ENCODE results near the gene CUEDC1.
"Not testable (repeated sequence)": the region's sequence is repeated elsewhere in the genome, so short reads cannot be mapped to it uniquely, and the experiment has no call there.

Gene CUEDC1

DNA sequence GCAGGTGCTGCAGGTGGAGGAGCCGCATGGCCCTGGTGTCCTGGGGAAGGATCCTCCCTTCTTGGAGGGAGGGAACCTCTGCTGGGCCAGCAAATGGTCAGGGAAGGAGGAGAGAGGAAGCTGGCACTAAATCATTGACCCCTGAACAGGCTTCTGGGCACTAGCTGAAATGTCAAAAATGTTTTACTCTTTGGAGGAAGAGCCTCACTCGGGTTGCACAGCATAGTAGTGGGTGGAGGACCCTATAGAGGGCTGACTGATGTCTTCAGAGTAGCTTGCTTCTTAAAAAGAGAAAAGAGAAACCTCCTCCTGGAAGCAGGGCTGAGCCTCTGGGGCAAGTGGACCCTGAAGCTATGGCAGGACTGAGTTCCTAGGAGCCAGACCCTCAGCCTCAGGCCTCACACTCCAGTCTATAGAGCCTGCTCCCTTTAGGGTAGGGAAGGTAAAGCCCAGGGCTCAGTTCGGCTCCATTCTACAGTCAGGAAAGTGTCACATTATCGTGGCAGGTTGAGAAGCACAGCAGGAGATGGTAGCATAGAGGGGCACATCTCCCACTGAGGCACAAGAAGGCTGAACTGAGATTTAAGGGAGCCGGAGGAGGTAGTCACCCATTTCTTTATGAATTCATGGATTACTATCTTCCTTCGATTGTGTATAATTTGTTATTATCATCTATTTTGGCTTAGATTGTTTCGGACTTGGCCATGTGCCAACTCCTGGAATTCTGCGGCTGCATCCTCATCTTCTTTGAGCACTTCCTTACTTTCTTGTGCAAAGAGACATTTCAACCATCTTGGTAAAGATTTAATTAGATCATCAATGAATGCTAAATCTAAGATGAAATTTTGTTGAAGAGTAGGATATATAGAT is 7.3 kb upstream of the CUEDC1 start:
- H3K4me3 ChIP-seq (ENCODE audit: low read depth, low read length): no peak overlapping the region

DNA sequence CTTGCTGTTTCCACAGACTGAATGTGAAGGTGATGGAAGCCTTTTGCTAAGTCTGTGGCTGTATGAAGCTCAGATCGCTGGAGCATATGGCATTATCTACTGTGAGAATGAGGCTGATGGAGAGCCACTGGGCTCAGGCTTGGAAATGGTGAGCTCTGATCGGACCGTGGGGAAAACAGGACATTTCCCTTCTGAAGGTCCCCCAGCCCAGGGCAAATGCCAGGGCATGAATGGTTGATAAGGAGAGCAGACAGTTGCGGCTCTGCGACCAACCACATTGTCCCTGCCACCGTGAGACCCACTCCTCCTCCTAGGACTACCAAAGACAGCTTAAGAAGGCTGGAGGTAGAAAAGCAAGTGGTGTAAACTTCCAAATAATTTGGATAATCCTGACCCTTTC is 4.7 kb upstream of the CUEDC1 start:
- no peak overlapping the region for H3K4me3 ChIP-seq (ENCODE audit: low read depth, low read length)

DNA sequence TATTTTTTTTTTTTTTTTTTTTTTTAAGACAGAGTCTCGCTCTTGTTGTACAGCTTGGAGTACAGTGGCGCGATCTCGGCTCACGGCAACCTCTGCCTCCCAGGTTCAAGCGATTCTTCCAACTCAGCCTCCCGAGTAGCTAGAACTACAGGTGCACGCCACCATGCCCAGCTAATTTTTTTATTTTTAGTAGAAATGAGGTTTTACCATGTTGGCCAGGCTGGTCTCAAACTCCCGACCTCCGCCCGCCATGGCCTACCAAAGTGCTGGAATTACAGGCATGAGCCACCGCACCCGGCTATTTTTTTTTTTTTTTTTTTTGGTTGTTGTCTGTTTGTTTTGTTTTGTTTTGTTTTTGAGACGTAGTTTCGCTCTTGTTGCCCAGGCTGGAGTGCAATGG is 3.2 kb upstream of the CUEDC1 start:
- not testable (repeated sequence) for H3K4me3 ChIP-seq (ENCODE audit: low read depth, low read length)

DNA sequence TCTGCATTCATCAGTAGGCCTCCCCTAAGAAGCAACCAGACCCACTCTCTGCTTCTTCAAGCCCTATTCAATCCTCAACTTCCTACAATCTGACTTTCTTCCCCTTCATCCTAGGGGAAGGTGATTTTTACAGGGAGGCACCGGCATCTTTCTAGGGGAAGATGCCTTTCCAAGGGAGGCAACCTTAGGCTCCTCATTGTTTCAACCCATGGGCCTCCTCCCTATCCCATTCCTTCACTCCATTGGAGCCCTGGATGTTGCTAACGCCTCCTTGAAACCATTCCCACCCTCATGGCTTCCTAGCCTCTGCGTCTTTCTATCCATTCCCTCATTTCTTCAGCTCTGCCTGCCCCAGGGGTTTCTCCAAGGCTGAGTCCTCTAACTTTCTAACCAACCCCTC is 2.7 kb upstream of the CUEDC1 start:
- no peak overlapping the region for H3K4me3 ChIP-seq (ENCODE audit: low read depth, low read length)

DNA sequence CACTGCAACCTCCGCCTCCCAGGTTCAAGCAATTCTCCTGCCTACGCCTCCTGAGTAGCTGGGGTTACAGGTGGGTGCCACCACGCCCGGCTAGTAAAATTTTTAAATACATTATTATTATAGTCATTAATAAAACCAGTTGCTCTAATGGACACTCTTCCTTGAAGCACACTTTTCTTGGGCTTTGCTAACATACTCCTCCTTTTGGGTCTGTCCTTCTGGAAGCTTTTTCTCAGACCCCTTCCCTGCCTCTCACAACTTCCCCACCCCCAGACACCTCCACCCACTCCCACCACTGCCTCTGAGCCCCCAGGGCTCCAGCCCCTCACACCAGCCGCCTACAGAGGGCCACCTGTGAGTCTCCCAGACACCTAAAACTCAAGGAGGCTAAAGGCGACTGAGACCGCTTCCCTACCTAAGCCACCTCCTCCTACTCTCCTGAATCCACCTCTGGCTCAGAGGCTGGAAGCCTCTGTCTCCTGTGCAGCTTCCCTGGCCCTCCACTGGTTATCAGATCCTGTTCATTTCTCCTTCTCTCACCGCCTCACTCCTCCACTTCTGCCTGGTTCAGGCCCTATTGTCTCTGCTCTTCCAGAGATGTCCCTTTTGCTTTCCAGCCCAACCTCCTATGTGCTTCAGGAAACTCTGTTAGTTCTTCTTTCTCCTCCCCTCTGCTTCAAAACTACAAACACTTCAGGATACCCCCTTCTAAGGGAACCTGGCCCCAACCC is 2.1 kb upstream of the CUEDC1 start:
- H3K4me3 ChIP-seq (ENCODE audit: low read depth, low read length): no peak overlapping the region

DNA sequence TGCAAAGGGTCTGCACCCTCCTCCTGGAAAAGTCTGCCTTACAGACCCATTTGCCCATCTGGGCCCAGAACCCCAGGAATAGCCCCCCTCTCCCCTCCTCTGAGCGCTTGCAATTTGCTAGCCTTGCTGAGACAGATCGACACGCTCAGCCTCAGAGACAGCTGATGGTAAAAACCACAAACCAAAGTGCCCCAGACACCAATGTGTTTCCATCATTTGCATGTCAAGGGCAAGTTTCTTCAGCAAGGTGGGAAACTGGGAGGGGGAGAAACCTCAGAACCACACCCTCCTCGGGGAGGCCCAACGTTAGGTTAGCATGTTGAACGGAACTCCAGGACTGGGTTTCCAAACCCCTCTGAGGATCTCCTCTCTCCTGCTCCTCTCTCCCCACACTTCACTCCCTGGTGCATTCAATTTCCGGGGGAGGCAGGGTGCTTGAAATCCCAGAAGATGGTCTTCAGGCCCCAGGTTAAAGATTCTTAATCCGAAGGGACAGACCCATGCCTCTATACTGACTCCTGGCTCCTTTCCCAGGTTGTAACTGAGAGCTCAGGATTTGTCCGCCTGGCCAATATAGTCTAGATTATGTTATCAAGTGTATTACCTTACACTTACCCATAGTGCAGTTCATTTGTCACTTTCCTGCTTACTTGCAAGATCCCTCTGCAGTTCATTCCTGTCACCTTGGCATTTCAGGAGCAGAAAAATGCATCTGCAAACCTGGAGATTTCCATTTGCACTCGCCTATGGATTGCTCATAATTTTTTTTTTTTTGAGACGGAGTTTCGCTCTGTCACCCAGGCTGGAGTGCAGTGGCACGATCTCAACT is 1.3 kb upstream of the CUEDC1 start:
- no peak overlapping the region for H3K4me3 ChIP-seq (ENCODE audit: low read depth, low read length)

DNA sequence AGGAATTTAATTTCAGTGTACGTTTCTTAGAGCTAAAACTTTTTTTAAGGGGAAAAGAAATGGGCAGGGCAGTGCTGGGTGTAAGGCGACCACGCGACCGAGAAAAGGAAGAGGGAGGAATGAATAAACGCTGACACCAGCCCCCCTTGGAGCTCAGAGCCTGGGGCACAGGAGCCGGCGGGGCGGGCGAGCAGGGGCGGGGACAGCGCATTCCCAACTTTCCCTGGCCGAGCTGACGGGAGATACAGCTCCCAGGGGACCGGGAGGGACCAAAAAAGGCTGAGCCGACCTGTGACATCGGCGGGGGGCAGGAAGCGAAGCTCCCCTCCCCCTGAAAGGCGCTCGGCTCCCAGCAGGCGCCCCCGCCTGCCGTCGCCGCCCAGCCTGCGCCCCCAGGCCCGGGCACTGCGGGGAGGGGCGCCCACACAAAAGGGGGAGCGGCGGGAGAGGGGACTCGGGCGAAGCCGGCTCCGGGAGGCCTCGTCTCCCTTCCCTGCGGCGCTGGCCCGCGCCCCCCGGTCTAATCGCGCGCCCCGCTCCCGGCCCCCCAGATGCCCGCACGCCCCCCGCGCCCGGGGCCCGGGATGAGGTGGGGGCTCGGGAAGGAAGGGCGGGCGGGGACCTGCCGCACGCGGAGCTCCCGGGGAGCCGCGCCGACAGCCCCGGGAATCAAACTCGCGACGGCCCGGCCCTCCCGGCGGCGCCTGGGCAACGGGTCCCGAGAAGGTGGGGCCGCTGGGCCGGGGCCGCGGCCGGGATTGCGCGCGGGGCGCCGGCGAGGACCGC is 622 bp downstream of the CUEDC1 start:
- peak overlapping the region; percentile 50 for H3K4me3 ChIP-seq (ENCODE audit: low read depth, low read length)

DNA sequence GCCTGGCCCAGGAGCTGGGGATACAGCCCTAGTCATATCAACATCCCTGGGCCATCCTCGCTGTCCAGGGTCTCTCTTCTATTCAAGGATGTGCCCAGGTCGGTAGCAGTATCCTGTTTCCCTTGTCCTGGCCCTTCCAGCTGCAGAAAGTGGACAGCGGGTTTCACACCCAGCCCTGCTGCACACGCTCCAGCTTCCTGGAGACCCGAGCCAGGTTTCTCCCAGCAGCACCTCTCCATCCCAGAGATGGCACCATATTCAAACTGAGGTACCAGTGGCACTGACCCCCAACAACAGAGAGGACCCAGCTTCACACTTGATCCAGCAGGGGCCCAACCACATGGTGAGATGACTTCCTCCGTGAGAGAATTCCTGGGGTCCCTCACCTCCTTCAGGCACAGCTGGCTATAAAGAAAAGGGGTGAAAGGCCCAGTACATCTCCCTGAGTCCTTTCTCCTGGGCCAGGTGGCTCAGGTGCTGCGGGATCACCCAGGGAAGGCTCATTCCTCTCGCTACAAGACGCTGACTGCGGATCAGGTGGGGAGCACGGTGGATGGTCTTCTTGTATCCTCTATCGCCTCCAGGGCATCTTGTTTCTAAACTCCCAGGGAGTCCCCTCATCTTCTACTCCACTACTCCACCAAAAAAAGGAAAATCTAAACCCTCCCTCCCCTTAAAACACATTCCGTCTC is 1.4 kb downstream of the CUEDC1 start:
- H3K4me3 ChIP-seq (ENCODE audit: low read depth, low read length): peak overlapping the region; percentile 4

DNA sequence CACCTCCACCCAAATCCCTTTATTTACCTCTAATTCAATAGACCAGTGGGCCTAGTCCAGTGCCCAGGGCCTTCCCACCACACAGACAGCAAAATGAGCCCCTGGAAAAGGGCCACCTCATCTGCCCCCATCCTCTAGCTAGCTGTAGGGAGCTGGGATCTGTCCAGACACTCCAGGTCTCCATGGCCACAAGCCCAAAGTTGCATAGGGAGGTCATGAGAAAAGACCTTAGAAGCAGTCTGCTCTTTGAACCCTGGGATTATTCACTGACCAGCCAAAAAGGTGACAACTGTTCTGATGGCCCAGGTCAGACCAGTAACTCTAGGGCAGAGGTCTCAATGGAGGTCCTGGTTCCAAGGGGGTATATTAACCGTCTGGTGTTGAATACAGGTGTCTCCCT is 2.0 kb downstream of the CUEDC1 start:
- H3K4me3 ChIP-seq (ENCODE audit: low read depth, low read length): no peak overlapping the region

DNA sequence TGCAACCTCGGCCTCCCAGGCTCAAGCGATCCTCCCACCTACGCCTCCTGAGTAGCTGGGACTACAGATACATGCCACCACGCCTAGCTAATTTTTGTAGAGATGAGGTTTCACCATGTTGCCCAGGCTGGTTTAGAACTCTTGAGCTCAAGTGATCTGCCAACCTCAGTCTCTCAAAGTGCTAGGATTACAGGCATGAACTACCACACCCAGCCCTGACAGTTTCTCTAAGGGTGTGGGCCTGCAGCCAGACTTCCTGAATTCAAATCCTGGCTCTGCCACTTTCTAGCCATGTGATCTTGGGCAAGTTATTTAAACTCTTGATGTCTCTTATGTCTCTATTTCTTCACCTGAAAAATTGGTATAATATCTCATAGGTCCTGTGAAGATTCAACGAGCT is 5.6 kb downstream of the CUEDC1 start:
- H3K4me3 ChIP-seq (ENCODE audit: low read depth, low read length): no peak overlapping the region

DNA sequence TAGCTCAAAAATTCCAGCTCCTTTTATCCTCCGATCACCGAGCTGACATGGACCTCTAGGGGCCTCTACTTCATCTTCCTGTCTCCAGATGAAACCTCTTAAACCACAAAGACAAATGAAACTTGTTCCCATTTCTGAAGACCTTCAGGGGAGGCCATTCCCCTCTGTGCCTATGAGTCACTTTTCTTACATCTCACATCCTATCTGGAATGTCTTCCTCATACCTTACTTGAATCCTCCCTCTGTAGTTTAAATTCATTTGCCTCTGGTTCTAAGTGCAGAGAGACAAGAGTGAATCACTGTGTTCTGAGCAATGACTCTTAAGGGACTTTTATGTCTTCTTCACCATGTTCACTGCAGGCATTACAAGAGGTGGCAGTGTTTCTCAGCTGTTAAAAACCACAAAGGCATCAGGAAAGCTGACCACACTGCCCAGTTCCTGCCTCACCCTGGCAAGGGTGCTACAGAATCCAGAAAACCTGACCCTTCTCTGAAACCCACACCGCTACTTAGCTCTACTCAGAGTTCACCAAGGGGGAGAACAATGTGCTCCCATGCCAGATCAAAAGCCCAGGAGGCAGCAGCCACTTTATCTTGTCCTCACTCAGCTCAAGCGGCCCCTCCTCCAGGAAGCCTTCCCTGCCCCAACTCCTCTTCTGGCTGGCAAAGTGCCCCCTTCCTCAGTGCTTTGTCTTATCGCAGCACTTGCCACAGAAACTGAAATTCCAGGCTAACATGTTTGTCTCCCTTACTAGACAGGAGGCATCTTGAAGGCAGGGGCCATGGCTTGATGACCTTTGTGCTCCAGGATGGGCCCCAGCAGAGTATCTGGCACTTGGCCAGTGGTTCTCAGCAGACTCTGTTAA is 6.4 kb downstream of the CUEDC1 start:
- H3K4me3 ChIP-seq (ENCODE audit: low read depth, low read length): no peak overlapping the region

DNA sequence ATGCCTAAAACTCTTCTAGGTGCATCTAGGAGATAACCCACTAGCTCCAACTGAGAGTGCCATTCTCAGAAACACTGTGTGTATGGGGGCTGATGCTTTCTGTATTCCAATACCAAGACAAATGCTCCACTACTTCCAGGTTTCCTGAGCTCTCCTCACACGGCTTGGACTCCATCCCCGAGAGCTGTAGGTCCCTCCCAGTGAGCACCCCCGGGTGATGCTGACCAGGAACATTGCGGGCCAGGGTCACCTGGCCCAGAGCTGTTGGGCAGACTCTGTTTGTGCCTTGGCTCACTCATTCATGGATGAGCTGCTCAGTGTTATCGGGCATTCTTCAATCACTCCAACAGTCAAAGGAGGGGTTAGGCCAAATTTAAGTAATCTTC is 7.0 kb downstream of the CUEDC1 start:
- no peak overlapping the region for H3K4me3 ChIP-seq (ENCODE audit: low read depth, low read length)

DNA sequence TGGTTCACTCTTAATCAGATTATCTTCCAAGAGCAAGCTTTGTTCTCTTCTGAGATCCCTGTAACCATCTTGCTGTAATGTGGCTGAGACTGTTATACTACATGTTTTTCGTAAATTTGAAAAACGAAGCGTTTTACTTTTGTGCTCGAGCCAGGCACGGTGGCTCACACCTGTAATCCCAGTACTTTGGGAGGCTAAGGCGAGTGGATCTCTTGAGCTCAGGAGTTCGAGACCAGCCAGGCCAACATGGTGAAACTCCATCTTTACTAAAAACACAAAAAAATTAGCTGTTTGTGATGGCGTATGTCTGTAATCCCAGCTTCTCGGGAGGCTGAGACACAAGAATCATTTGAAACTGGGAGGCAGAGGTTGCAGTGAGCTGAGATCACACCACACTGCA is 7.8 kb downstream of the CUEDC1 start:
- H3K4me3 ChIP-seq (ENCODE audit: low read depth, low read length): no peak overlapping the region

DNA sequence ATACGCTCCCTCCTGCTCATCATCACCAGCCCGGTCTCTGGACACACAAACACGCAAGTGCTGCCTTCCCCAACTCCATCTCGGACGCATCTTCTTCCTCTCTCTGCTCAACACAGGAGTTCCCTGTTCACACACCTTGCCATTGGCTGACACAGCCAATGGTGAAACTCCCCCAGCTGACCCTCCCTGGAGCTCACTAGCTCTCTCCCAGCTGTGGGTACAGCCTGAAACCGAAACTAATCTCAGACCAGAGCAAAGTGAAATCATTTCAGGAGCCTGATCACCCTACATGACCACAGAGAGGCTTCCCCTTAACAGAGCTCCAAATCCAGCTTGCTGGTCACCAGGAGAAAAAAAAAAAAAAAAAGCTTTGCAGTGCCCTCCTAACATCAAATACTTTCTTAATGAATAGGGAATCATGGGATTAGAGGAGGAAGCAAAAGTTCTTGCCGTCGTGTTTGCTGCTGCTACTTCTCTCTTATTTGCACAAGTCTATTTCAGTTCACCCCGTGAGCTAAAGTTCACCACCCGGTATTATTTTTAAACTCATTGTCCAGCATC is 8.3 kb downstream of the CUEDC1 start:
- H3K4me3 ChIP-seq (ENCODE audit: low read depth, low read length): no peak overlapping the region

DNA sequence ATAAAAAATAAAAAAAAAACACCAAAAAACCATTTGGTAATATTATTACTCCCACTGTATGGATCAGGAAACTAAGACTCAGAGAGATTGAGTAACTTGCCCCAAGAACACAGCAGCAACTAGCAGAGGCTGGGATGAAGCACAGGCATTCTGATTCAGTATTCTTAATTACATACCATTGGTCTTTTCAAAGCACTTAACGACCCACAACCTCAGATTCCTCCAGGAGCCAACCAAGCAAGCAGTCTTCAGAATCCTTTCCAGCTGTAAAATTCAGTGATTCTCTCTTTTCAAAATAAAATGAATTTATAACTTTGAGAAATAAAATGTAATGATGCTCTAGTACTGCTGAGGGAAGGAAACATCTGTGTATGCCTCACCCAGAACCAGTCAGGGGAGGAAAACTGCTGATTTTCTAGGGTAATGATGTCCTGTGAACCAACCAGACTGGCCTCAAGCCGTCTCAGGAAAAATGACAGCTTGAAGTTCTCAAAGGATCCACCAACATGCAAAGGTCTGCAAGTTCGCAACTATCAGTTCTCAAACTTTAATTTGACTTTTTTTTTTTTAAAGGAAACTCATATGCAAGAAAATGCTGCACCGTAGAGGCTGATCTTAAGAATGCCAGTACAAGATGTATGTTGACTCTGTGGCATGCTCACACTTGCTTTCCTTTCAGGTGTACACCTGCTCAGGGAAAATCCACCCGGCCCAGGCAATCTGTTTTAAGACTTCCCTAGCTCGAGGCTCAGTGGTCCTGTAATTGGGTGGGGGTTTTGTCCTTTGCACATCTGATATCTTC is 9.0 kb downstream of the CUEDC1 start:
- H3K4me3 ChIP-seq (ENCODE audit: low read depth, low read length): no peak overlapping the region

DNA sequence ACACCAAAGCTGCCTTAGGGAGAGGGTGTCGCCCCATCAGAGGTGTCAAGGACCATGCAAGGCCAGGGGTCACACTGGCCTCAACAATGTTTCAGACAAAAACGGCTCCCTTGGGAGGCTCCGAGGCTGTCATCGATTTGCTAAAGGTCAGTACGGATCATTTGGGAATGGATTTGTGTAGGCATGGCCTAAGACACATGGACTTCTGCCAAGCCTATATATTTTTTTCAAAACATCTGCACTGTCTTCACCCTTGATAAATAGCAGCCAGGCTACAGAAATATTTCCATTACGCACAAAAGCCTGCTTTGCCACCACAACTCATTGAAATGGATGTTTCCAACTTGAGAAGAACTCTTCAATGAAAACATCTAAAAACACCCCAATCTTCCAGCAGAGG is 10.3 kb downstream of the CUEDC1 start:
- no peak overlapping the region for H3K4me3 ChIP-seq (ENCODE audit: low read depth, low read length)

DNA sequence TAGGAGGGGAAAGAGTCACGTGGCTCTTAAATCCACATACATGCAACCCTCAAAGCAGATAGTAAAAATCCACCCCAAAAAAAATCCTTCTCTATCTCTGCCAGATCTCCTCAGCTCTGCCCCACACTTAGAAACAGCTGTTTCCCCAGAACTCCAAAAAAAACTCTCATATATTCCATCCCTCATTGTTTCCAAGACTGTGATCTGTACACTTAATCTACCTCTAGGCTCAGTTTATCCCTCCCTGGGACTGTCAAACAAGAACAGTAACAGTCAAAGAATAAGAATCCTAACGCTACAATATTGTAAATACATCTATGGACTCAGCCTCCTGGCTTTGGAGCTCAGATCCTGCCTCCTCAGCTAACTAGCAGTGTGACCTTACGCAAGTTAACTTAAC is 11.6 kb downstream of the CUEDC1 start:
- no peak overlapping the region for H3K4me3 ChIP-seq (ENCODE audit: low read depth, low read length)

DNA sequence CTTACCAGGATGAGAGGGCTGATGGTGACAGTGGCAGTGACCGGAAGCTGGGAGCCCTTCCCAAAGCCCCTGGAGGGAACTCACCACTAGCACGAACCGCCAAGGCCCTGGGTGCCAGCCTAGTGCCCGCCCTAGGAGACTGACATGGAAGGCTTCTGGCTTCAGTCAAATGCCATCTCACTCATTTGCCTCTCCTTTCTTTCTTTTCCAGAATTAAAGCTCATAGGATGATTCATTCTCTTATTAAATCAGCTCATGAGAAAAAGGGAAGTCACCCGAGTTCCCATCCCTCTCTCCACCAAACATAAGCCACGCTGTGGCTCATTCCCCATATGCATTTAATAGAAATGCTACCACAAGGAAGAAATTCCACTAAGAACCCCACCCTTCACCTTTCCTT is 12.1 kb downstream of the CUEDC1 start:
- no peak overlapping the region for H3K4me3 ChIP-seq (ENCODE audit: low read depth, low read length)

Data from iPS-11a (cell line).